ENCODE data around the gene IYD.

The IYD gene

DNA sequence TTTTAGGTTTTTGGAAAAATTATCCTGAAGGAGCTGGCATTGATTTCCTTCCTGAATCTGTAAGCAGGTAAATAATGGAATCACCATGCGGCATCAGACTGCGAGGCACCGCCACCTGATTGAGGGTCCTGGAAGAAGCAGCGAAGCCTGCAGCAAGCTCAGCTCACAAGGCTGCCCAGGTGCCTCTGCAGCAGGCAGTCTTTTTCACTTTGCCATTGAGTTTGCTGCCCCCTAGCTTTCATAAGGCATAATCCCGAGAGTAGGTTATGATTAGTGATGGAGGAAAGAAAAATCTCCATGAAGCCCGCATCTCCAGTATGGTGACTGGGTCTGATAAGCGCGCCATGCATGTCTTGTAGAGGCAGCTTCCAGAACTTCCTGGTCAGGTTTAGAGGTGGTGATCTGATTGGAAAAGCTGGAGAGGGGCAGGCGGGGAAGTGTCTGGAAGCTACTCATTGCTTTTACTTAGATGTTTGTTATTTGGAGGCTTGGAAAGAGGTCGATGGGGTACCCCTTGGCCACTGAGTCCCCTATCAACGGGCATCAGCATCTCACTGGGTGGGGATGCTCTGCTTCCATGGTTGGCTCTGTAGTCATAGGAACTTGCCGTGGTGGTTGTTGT lies 26.7 kb downstream of the IYD start:
- peak; percentile 82 to 92 for DNase-seq

DNA sequence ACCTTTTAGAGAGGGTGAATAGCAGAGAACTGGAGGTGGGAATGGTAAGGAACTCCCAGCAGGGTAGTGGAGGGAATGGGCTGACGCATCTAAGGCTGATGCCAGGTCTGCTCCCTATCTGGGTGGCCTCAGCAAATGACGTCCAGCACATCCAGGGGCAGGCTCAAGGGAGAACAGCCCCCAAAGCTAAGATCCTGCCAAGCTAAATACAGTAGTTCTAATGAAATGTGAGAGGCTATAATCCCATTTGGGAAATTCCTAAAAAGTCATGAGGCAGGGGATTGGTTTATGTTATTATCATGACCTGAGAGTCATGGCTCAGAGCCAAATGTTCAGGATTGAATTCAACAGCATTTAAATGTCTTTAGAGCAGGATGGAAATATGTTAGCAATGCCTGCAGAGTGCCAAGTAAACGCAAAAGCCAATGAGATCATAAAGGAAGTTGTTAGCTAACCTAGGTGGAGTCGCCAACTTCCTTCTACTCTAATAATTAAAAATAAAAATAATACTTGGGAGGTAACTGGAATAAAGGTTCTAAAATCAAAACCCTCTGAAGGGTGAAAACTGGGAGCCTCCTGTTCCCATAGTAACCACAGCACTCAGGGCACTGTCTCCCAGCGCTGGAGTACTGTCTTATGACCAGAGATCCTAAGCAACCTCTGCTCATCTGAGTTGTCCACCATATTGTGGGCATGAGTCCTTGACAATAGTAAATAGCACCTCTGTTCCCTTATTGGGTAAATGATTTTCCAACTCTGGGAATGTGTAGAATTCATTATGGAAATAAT lies 34.8 kb downstream of the IYD start:
- peak; percentile 80 to 93 for DNase-seq

DNA sequence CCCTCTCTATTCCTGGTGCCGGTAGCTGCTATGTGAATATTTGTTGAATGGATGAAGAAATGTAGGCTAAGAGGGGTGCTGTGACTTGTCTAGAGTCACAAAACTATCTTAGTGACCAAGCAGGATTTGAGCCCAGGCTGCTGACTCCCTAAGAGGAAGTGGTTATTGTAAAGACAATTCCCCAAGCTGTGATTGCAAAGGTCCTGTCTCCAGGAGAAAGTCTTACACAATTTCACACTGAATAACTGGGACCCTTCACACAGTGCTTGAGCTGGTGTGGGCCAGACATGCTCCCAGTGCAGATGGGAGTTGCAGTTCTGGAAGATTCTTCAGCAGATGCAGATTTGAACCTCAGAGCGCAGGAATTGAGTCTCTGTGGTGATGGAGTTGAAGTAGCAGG lies 38.1 kb downstream of the IYD start:
- no peak for DNase-seq

DNA sequence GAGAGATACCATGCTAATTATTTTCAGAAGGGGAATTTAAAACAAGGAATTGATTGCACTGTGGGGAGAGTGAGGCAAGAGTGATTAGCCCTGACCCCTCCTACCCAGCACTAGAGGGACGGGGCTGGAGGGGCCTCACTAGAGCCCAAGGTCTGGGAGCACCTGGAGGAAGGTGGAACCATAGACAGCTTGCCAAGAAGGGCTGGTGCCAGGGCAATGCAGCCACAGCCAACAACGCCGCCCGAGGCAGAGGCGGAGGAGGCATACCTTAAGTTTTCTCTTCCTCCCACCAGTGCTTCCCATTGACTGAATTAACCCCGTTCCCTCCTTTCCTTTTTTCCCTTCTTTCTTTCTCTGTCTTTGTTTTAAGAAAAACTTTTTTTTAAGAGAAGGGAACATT lies 40.0 kb downstream of the IYD start:
- DNase-seq = no peak

DNA sequence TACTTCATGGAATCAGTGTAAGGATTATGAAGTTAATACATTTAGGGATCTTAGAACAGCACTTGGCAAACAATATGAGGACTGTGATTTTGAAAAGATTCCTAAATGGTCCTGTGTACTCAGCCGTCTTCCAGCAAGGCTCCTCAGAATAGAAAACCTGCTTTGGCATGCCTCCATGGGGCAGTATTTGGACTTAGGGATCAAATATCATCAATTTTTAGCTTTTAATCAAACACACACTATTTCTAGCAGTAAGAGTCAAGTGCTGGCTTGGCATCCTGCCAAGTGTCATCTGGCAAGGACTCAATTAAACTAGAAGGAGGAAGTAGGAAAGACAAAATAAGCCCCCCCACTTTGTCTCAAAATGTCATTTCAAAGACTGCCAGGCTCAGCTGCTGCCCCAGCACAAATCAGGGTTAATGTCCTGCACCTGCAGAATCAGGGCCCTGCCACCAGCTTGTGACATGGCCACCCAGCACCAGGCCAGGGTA lies 40.8 kb downstream of the IYD start:
- DNase-seq = peak; percentile 39 to 84

DNA sequence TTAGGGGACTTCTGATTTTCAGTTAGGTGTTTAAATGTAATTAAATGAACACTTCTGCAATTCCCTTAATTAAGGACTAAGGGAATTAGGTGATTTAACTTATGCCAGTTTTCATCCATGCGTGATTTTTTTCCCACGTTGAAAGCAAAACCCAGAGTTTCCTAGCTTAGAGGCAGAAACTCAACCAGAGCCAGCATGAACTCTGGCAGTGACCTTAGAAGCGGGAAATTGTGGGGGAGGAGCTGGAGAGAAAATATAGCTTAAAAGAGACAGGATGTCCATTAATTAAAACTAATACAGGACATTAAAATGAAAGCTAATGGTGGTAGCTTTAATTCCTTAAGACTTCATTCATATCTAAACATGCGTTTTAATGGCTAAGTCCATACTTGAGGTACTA lies 41.6 kb downstream of the IYD start:
- no peak for DNase-seq

DNA sequence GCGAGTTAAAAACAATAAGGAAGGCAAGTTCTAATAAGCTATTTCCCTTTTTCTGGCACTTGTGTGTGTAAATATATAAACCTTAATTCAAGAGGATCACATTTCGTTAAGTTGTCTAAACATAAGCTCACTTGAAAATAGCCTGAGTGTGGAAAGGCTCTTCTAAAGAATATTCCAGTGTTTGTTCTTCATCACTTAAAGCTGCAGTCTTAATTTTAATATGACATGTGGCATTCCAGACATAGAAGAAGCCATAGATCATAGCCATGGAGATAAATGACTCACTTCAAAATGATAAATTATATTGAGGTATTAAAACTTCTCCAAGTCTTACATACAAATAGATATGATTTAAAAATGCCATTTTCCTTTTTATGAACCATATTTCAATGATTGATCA lies 42.1 kb downstream of the IYD start:
- DNase-seq = no peak

DNA sequence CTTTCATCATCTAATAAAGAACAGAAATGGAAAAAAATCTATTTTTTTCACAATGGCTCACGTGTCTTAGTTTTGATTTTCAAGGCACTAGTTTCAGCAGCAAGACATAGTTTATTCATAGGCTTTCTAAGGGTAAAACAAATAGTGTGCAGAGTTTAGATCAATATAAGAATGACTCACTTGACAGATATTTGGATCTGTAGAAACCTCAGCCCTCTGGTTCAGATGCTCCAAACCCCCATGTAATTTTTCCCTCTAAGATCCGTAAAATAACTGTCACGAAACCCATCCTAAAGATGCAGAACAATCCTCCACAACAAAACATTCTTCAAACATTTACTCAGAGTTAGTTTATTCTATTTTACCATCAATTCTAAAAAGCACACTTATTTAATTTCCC lies 43.4 kb downstream of the IYD start:
- no peak for DNase-seq

DNA sequence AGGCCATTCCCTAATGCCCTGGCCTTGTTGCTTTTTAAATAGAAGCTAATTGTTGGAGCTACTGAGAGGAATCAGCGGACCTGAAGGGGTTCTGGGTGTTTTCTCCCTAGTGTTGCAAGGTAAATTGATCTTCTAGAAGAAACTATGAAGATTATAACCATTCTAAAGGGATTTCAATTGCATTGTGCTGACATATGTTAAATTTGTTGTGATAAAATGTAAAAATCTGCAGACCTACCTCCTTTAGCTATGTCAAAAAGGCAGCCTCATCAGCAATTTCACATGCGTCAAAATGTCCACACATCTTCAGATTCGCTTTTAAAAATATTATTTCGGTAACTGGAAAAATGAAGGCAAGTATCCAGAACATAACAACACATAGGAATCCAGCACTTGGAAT lies 44.4 kb downstream of the IYD start:
- no peak for DNase-seq

DNA sequence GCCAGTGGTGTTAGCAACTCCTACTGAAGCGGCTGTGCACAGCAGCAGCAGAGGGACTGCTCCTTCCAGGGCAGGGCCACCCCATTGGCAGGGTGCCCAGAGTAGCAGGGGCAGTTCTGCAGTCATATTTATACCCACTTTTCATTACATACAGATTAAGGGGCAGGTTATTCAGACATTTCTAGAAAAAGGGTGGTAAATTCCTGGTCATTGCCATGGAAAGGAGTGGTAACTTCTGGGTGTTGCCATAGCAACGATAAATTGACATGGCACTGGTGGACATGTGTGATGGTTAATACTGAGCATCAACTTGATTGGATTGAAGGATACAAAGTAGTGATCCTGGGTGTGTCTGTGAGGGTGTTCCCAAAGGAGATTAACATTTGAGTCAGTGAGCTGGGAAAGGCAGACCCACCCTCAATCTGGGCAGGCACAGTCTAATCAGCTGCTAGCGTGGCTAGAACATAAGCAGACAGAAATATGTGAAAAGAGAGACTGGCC lies 45.0 kb downstream of the IYD start:
- peak in 1 of 2 experiments; percentile 64 for DNase-seq

DNA sequence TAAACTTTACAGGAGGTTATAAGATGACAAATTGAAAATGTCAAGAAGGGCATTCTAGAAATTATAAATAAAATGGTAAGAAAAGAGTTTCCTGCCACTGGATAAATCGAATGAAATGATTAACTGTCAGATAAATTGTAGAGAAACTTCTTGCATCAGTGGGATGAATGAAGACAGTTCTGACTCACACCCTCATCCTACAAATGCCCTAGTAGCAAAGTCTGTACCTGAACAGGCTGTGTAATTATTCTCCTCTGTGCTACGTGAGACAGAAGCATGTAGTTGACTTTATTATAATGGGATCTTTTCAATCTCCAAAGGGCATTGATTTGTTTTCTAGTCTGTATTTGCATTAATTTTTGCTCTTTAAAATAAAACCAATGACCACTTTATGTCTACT lies 47.3 kb downstream of the IYD start:
- DNase-seq = no peak

DNA sequence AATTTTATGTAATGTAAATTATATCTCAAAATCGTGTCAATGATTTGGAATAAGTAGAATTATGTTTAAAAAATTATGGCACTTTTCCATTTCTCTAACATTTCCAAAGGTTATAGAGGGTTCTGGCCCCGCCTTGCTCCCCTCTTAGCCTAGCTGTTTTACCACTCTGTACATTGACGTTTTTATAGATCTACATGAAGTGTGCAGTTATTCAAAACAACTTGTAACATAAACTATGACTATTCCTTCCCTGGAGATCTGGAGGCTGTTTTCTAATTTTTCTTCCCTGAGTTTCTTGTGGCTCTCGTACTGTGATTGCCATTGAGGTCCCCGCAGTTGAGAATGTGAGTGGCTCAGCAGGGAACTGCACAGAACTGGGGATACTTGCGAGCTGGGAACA lies 48.4 kb downstream of the IYD start:
- no peak for DNase-seq

DNA sequence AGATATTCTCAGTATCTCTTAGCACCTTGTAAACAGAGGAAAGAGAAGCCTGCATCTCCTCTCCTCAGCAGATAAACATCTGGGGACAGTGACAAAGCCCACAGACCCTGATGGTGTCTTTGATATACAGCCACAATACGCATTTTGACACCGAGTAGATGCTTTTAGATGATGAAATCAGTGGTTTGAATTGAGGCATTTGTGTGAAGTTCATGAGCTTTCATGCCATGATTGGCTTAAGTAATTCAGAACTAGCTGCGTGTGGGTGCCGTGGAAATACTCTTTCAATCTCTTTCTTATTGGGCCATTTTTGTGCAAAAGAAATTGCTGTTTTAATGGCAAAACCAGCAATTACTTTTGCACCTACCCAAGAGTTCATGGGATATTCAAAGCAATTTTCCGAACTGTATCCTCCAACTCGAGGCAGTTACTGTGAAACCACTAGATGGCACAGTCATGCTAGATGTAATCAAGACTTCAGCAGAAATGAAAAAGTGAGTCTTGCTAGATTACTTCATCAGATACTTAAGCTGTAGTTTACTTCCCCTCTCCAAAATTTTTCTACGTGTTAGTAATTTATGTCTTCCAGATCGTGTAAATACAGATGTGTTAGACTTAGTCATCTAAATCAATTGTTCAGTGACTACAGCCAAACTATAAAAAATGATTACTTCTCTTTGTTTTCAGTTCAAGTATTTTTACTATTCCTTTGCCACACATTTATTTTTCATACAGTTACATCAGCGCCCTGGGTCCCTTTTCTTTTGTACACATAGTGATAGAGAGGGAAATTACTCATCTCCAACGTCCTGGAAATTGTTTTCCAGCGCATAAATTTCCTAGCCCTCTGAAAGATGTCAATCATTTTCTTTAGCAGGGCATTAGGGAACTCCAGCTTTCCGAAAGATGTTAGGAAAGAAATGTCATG lies 49.4 kb downstream of the IYD start:
- peak; percentile 46 to 84 for DNase-seq

DNA sequence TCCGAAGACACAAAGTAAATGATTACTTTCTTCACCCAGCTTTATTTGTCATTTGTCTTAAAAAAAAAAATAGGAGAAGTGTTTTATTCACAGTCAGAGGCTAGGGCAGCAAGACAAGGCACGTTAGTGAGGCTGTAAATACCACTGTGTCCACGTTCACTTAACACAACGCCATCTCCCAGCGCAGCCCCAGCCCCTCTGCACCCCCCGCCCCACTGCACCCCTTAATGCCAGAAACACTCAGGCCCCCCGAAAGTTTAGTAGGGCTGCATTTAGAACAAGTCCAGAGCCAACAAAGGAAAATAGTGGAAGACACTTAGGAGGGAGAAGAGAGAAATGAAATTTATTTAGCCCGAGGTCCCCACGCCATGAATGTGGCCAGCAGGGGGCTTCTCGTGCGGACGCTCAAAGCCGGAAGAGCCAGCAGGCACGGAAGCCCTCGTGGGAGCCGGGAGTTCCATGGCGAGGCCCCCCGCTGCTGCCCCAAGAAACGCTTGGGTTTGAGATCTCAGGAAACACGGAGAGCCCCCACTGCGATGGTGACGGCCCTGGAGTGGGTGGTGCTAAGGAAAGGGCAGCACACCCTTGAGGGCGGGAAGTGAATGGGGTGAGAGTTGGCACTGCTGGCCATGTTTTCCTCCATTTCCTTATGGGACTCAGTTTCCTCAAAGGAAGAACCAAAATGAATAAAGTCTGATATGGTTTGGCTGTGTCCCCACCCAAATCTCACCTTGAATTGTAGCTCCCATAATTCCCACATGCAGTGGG lies 50.2 kb downstream of the IYD start:
- DNase-seq = peak; percentile 39 to 65

DNA sequence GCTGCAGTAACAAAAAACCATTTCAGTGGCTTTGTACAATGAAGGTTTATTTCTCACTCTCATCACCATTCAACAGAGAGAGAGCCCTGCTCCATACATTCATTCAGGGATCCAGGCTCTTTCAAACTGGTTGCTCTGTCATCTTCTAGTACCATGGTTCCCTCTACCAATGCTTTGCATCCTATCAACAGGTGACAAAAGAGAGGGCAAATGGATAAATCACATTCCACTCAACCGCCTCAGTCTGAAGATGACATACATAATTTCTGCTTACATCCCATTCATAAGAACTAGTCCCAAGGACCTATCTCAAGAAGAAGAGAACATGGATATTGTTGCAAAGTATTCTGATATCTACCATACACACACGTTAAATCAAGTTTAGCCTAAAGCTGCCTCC lies 51.6 kb downstream of the IYD start:
- no peak for DNase-seq

DNA sequence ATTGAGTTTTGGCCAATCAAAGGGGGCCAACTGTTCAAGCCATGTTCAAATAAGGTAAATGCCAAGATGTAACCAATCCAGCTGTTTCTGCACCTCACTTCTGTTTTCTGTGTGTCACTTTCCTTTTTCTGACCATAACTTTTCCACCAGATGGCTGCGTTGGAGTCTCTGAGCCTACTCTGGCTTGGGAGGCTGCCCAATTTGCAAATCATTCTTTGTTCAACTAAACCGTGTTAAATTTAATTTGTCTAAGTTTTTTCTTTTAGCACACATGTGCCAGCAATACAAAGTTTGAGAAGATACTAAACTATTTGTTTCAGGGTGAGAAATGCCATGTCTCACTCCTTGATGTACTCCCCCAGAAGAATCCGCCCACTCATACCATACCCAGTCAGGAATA lies 52.1 kb downstream of the IYD start:
- DNase-seq = no peak

DNA sequence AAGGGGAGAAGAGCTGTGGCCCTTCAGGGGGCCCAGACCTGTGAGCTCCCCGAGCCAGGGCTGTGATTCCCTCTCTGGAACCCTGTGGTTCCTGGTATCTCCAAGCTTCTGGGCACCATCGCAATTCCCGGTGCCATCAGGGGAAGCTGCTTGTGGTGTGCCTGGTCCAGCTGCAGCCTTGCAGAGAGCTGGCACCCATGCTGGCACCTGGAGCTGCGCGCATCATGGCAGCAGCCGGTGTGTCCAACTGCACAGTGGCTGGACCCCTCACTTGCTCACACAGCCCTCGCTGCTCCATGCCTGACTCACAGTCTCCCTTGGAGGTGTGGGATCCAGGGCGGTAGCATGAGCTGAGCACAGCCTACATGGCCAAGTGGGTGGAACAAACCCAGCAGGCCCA lies 56.7 kb downstream of the IYD start:
- DNase-seq = no peak

DNA sequence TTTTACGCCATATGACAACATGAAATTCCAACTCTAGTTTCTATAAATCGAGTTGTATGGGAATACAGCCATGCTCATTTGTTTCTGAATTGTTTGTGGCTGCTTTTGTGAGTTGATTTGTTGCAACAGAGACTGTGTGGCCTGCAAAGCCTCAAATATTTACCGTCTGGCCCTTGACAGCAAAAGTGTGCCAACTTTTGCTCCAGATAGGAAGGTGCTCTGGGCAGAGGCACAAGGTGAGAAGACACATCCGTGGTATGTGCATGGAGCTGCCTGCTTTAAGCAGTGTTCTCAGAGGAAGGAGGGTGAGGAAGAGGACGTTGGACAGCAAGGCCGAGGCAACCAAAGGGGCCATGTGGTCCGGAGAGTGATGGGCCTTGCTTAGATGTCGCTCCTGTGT lies 57.4 kb downstream of the IYD start:
- DNase-seq = no peak

DNA sequence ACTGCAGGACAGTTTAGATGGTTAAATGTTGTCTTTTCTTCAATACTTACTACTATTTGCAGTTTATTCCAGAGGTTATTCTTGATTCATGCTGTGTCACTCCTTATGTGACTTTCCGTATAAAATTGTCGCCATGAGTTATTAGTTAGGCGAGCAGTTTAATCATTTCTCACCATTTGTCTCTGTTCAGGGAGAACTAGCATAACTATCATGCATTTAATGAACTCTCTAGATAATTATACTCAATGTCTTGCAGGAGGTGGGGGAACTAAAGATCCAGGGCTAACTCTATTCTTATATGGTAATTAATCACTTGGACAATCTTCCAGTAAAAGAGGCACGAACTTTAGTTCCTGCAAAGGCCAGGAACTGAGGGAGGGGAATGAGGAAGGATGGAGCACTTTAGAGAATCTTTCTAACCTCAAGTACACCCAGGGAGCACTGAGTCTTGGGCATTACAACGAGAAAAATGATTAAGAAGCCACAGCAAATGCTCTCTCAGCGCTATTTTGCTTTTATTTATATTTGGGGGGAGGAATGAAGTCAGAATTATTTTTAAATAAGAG lies 58.3 kb downstream of the IYD start:
- no peak for DNase-seq

DNA sequence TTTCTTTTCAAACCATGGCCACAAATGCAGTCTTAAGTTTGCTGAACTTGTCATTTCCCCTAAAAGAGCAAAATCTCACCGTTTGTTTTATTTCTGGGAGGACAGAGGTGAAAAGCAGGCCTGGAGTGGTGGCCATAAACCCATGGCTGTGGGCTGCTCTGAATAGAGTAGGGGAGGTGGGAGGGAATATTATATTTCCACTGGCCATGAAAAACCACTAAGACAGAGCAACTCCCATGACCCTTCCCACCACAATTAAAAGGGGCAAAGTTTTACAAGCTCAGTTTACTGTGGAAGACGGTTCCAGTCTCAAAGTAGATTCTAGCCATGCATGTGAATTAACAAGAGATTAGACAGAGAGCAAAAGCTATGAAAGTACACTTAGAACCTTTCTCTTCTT lies 59.0 kb downstream of the IYD start:
- DNase-seq = no peak

DNA sequence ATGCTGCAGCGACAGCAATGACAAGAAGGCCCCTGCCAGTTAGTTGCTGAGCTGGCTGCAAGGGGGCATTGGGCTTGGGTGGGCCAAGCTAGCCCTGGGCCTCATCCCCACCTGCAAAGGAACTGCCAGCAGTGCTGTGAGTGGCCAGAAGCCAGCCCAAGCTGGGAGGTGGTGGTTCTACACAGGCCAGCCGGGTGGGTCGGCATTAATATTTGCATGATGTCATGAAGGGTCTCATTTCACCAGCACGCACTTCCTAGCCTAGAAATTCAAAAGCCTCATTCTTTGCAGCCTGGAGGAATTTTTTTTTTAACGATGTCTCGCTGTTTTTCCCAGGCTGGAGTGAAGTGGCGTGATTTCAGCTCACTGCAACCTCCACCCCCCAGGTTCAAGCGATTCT lies 62.0 kb downstream of the IYD start:
- DNase-seq = no peak

DNA sequence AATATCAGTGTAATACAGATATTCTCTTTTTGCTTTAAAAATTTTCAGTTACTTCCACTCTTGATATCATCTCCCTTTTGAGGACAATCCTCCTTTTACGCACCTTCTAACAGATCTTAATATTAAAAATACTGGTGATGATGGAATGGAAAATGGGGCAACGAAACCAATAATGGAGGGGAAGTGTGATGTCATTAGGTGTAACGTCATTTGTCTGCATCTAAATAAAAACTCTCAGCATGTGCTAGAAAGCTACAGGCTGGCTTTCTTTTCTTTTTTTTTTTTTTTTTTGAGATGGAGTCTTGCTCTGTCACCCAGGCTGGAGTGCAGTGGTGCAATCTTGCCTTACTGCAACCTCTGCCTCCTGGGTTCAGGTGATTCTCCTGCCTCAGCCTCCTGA lies 66.5 kb downstream of the IYD start:
- DNase-seq = no peak

Measured in NCI-H524 (cell line).